ENCODE data around the gene RGL1.

RGL1 gene

GRCh38 chr1:183967914-183968313 lies 163.0 kb downstream of the RGL1 start:
- DNase-seq, result no peak

GRCh38 chr1:183968386-183968785 lies 163.5 kb downstream of the RGL1 start:
- DNase-seq, result no peak

- DNase-seq, result no peak
Measured at GRCh38 chr1:183970516-183971300, 165.8 kb downstream of the RGL1 start.

- no peak for DNase-seq
Measured at GRCh38 chr1:183975651-183976050, 170.7 kb downstream of the RGL1 start.

GRCh38 chr1:183977717-183978116 lies 172.8 kb downstream of the RGL1 start:
- no peak for DNase-seq
